Body of pancreas (tissue), 4 donors: Measurements from ENCODE around the gene TMEFF2.

Experiments used
- CTCF ChIP-seq, 7 experiments: fragments of 450-650 bp in 4 of 7; fragments of 200-600 bp in 3 of 7; sonication (generic) in 3 of 7; IDR thresholded peaks; one replicate each; pipeline ENCODE4 v1.5.1; 2016 to 2019; ENCODE audit warnings: antibody characterized with exemption in 7 of 7
- POLR2A ChIP-seq, 3 donors: fragments of 450-650 bp; IDR thresholded peaks; one replicate each; pipeline ENCODE4 v1.6.1; 2016; ENCODE audit warnings: antibody characterized with exemption in 3 of 3, mild to moderate bottlenecking in 2 of 3

GRCh38 chr2:191927991-191928390, 266.7 kb downstream of the TMEFF2 start:
- TF ChIP-seq CTCF (IDR thresholded peaks at IDR 0.05), result no peak
- TF ChIP-seq POLR2A (IDR thresholded peaks at IDR 0.05), result no peak
